K562 (cell line): Measurements from ENCODE around the gene USP24. TPM values are rescaled to one million over a fixed set of nuclear protein-coding genes. Genes with fewer than 3 reads are reported as not detected.

Experiments
- CBX5 ChIP-seq: IDR thresholded peaks from 2 replicates; pipeline ENCODE4 v1.6.1; 2014; ENCODE audit warnings: low read depth, borderline replicate concordance
- DMBX1 ChIP-seq: fragments of 250-450 bp; sonication (Bioruptor Pico); IDR thresholded peaks from 2 replicates; pipeline ENCODE4 v1.8.0; 2022; ENCODE audit warnings: inconsistent platforms, mild to moderate bottlenecking, moderate library complexity, borderline replicate concordance
- DPF2 ChIP-seq: fragments of 450-650 bp; IDR thresholded peaks from 2 replicates; pipeline ENCODE4 v1.6.1; 2016
- E2F3 ChIP-seq: fragments of 250-450 bp; sonication (Bioruptor Pico); IDR thresholded peaks from 2 replicates; pipeline ENCODE4 v1.4.0; 2020; ENCODE audit warnings: mild to moderate bottlenecking
- ELF2 ChIP-seq: fragments of 250-450 bp; sonication (Bioruptor Pico); IDR thresholded peaks from 2 replicates; pipeline ENCODE4 v1.5.0; 2021; ENCODE audit warnings: mild to moderate bottlenecking
- FOXP4 ChIP-seq: sonication (generic); formaldehyde crosslinking; IDR thresholded peaks from 2 replicates; pipeline ENCODE4 v1.8.0; 2022; ENCODE audit warnings: mild to moderate bottlenecking, missing genetic modification reagents, borderline replicate concordance
- HDGF ChIP-seq: fragments of 450-650 bp; IDR thresholded peaks from 2 replicates; pipeline ENCODE4 v1.6.1; 2016
- HLTF ChIP-seq: fragments of 450-650 bp; IDR thresholded peaks from 2 replicates; pipeline ENCODE4 v1.6.1; 2016
- KLF1 ChIP-seq: fragments of 450-650 bp; IDR thresholded peaks from 2 replicates; pipeline ENCODE4 v1.6.1; 2016; ENCODE audit warnings: missing genetic modification characterization, missing compliant biosample characterization
- KLF10 ChIP-seq: fragments of 250-450 bp; sonication (Bioruptor Pico); IDR thresholded peaks from 2 replicates; pipeline ENCODE4 v1.6.1; 2021; ENCODE audit warnings: matching md5 sums
- MTF1 ChIP-seq: fragments of 250-450 bp; sonication (Bioruptor Pico); IDR thresholded peaks from 2 replicates; pipeline ENCODE4 v1.9.0; 2021; ENCODE audit warnings: moderate library complexity, mild to moderate bottlenecking, inconsistent platforms, borderline replicate concordance
- SMARCB1 ChIP-seq: IDR thresholded peaks from 2 replicates; pipeline ENCODE4 v1.6.1; 2011; ENCODE audit warnings: improper control_type of control experiment, low read depth; ENCODE audit not compliant: insufficient read length
- SNAPC5 ChIP-seq: fragments of 250-450 bp; sonication (Bioruptor Pico); IDR thresholded peaks from 2 replicates; pipeline ENCODE4 v1.8.0; 2021; ENCODE audit warnings: moderate library complexity, mild to moderate bottlenecking, inconsistent platforms
- SRSF1 ChIP-seq: fragments of 200-400 bp; formaldehyde crosslinking; IDR thresholded peaks from 2 replicates; pipeline ENCODE4 v1.6.1; 2017; ENCODE audit warnings: mild to moderate bottlenecking, low read depth, low read length, moderate library complexity
- TRIM24 ChIP-seq, 2 experiments: fragments of 450-650 bp; IDR thresholded peaks; 2 replicates each; pipeline ENCODE4 v1.6.1; 2016
- TSC22D4 ChIP-seq: fragments of 450-650 bp; IDR thresholded peaks from 2 replicates; pipeline ENCODE4 v1.6.1; 2016; ENCODE audit warnings: missing genetic modification characterization, missing biosample characterization, control low read depth
- U2AF1 ChIP-seq: fragments of 200-400 bp; formaldehyde crosslinking; optimal IDR thresholded peaks from 2 replicates; pipeline ENCODE3; 2017; ENCODE audit warnings: mild to moderate bottlenecking, low read depth, low read length, moderate library complexity
- ZBTB12 ChIP-seq: fragments of 250-450 bp; sonication (Bioruptor Pico); IDR thresholded peaks from 2 replicates; pipeline ENCODE4 v1.4.0; 2020
- ZFP36 ChIP-seq: fragments of 150-350 bp; IDR thresholded peaks from 2 replicates; pipeline ENCODE4 v1.6.1; 2018; ENCODE audit warnings: low read length, low read depth; ENCODE audit not compliant: partially characterized antibody
- ZFPM2 ChIP-seq: fragments of 250-450 bp; sonication (Bioruptor Pico); IDR thresholded peaks from 2 replicates; pipeline ENCODE4 v1.5.1; 2022; ENCODE audit warnings: mild to moderate bottlenecking
- ZKSCAN1 ChIP-seq: fragments of 150-350 bp; IDR thresholded peaks from 2 replicates; pipeline ENCODE4 v1.6.1; 2016; ENCODE audit warnings: low read depth, low read length
- ZNF134 ChIP-seq: fragments of 250-450 bp; sonication (Bioruptor Pico); conservative IDR thresholded peaks from 2 replicates; pipeline ENCODE4 v1.4.0; 2020
- ZNF311 ChIP-seq: fragments of 250-450 bp; sonication (Bioruptor Pico); IDR thresholded peaks from 2 replicates; pipeline ENCODE4 v1.4.0; 2020; ENCODE audit warnings: mild to moderate bottlenecking, moderate library complexity
- ZNF324 ChIP-seq: fragments of 250-450 bp; sonication (Bioruptor Pico); IDR thresholded peaks from 2 replicates; pipeline ENCODE4 v1.4.0; 2020; ENCODE audit warnings: mild to moderate bottlenecking
- ZNF431 ChIP-seq: sonication (generic); formaldehyde crosslinking; IDR thresholded peaks from 2 replicates; pipeline ENCODE4 v1.8.0; 2022; ENCODE audit warnings: mild to moderate bottlenecking, missing genetic modification reagents
- ZNF436 ChIP-seq: fragments of 250-450, 450-650 bp; sonication (Bioruptor Pico); formaldehyde crosslinking; IDR thresholded peaks from 2 replicates; pipeline ENCODE4 v1.7.0; 2020; ENCODE audit warnings: mild to moderate bottlenecking
- ZNF75A ChIP-seq: fragments of 450-650 bp; formaldehyde crosslinking; IDR thresholded peaks from 2 replicates; pipeline ENCODE4 v1.4.0; 2020; ENCODE audit warnings: mild to moderate bottlenecking
- ZNF764 ChIP-seq: fragments of 250-450 bp; sonication (Bioruptor Pico); IDR thresholded peaks from 2 replicates; pipeline ENCODE4 v1.4.0; 2020; ENCODE audit warnings: low read depth, mild to moderate bottlenecking, moderate library complexity
- polyA plus RNA-seq, 8 experiments: library from polyadenylated mRNA; depleted of rRNA in 4 of 8; stranded (reverse) in 5 of 8; unstranded in 3 of 8; fragments of >200 nt; fragmentation: Nextera tagmentation in 2 of 8; fragmentation: Illumina TruSeq in 1 of 8; extraction: Ambion mirVana in 2 of 8; extraction: Trizol in 1 of 8; gene quantifications; 2 replicates each; pipeline versions ENCODE4 v1.2.1 to v1.2.3, GENCODE V29; 2011 to 2014; ENCODE audit warnings: inconsistent platforms in 1 of 8, missing spikeins in 1 of 8
- total RNA-seq, 7 experiments: library from RNA; depleted of rRNA in 6 of 7; stranded (reverse); fragments of >200 nt in 6 of 7; fragmentation: Illumina TruSeq in 2 of 7; extraction: Trizol in 2 of 7; gene quantifications; 2 replicates each; pipeline versions ENCODE4 v1.2.1 to v1.2.3, GENCODE V29; 2011 to 2021; ENCODE audit warnings: low replicate concordance in 1 of 7
- TF ChIP-seq, protein P1 (sequence below): fragments of 250-450 bp; sonication (Bioruptor Pico); IDR thresholded peaks from 2 replicates; pipeline ENCODE4 v1.8.0; 2022; ENCODE audit warnings: inconsistent platforms

USP24 gene
- total and polyA plus RNA-seq, 9 of the 15 experiments (the other 6 are each of a cell fraction or from before 2014, with no cell fraction given), result 7.7 to 62.6 (median 36.8) TPM

DNA sequence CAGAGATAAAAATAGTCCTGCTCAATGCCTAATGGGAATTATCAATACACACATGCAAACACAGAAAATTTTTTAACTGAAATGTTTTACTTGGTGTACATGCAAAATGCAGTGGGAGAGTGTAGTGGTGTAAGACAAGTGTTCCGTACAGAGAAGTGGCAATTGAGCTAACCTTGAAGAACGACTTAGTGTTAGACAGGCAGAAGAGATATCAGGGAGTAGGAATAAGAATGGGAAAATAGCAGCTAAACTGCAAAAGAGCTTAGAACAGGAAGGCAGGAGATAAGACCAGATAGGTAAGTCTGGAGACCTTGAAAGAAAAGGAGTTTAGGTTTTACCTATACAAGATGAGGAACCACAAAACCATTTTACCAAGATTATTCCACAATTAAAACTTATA is 9.0 kb downstream of the USP24 start (continued):
- no peak for TF ChIP-seq SRSF1
- TF ChIP-seq, protein P1, sequence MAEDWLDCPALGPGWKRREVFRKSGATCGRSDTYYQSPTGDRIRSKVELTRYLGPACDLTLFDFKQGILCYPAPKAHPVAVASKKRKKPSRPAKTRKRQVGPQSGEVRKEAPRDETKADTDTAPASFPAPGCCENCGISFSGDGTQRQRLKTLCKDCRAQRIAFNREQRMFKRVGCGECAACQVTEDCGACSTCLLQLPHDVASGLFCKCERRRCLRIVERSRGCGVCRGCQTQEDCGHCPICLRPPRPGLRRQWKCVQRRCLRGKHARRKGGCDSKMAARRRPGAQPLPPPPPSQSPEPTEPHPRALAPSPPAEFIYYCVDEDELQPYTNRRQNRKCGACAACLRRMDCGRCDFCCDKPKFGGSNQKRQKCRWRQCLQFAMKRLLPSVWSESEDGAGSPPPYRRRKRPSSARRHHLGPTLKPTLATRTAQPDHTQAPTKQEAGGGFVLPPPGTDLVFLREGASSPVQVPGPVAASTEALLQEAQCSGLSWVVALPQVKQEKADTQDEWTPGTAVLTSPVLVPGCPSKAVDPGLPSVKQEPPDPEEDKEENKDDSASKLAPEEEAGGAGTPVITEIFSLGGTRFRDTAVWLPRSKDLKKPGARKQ (CRISPR knock-in tag), result no peak
- TF ChIP-seq ZNF324 (CRISPR knock-in tag), result peak; percentile 91
- peak; percentile 68; the same call in 1 of the 2 replicates for TF ChIP-seq HDGF
- no peak for TF ChIP-seq TRIM24 (IDR thresholded peaks at IDR 0.05)
- no peak for TF ChIP-seq ZNF436 (CRISPR knock-in tag)
- TF ChIP-seq MTF1 (CRISPR knock-in tag), result no peak
- TF ChIP-seq CBX5, result no peak
- TF ChIP-seq ZKSCAN1, result no peak
- no peak for TF ChIP-seq SNAPC5 (CRISPR knock-in tag)
- no peak for TF ChIP-seq KLF1 (tag)
- no peak for TF ChIP-seq ZNF431 (CRISPR knock-in tag)
- no peak for TF ChIP-seq ZBTB12
- TF ChIP-seq ZNF134 (CRISPR knock-in tag), result no peak
- no peak for TF ChIP-seq U2AF1
- TF ChIP-seq SMARCB1, result no peak
- TF ChIP-seq ZNF311 (CRISPR knock-in tag), result no peak
- TF ChIP-seq KLF10, result no peak
- TF ChIP-seq E2F3 (CRISPR knock-in tag), result no peak
- peak; percentile 44; the same call in 1 of the 2 replicates for TF ChIP-seq DPF2
- TF ChIP-seq ZNF75A (CRISPR knock-in tag), result no peak
- no peak for TF ChIP-seq ZFPM2
- TF ChIP-seq TSC22D4, result no peak
- TF ChIP-seq HLTF, result 0 out of 2 replicates have a peak, but pooled peaks have one; percentile 63
- no peak for TF ChIP-seq FOXP4 (CRISPR knock-in tag)
- TF ChIP-seq ZNF764, result no peak
- no peak for TF ChIP-seq DMBX1 (CRISPR knock-in tag)
- TF ChIP-seq ZFP36, result no peak
- TF ChIP-seq ELF2 (CRISPR knock-in tag), result no peak
